Peyer's patch (tissue), 4 donors: ENCODE measurements around the gene PELI2. TPM values are rescaled to one million over a fixed set of nuclear protein-coding genes. Genes with fewer than 3 reads are reported as not detected.

Source experiments
- DNase-seq, 3 donors: peaks; one replicate each; pipeline ENCODE4 v3.0.0-alpha.2; 2017 to 2019
- H3K27ac ChIP-seq, 4 donors: fragments of 200-600 bp; sonication (generic); one replicate each; pipeline ENCODE4 v1.5.1; 2016 to 2019
- H3K27me3 ChIP-seq, 2 donors: fragments of 200-600 bp; sonication (generic); one replicate each; pipeline ENCODE4 v1.5.1; 2019
- H3K36me3 ChIP-seq, 3 donors: fragments of 200-600 bp; sonication (generic); one replicate each; pipeline ENCODE4 v1.5.1; 2016 to 2019
- H3K4me1 ChIP-seq, 4 donors: fragments of 200-600 bp; sonication (generic); one replicate each; pipeline ENCODE4 v1.5.1; 2016 to 2019
- H3K4me3 ChIP-seq, 4 donors: fragments of 200-600 bp; sonication (generic); 1 replicate in 3 of 4; 2 replicates in 1 of 4; pipeline ENCODE4 v1.5.1; 2016 to 2019; ENCODE audit warnings: mild to moderate bottlenecking in 1 of 4
- H3K9me3 ChIP-seq, 4 donors: fragments of 200-600 bp; sonication (generic); one replicate each; pipeline ENCODE4 v1.5.1; 2016 to 2019; ENCODE audit warnings: mild to moderate bottlenecking in 1 of 4
- CTCF ChIP-seq, 6 experiments: fragments of 450-650 bp in 4 of 6; fragments of 200-600 bp in 2 of 6; sonication (generic) in 1 of 6; IDR thresholded peaks; one replicate each; pipeline ENCODE4 v1.5.1; 2017 to 2019; ENCODE audit warnings: antibody characterized with exemption in 6 of 6, mild to moderate bottlenecking in 3 of 6, moderate library complexity in 1 of 6
- POLR2A ChIP-seq, 2 donors: fragments of 450-650 bp; IDR thresholded peaks; one replicate each; pipeline ENCODE4 v1.5.1; 2017; ENCODE audit warnings: antibody characterized with exemption in 2 of 2, mild to moderate bottlenecking in 2 of 2, moderate library complexity in 2 of 2
- total RNA-seq, 4 donors: library from RNA; depleted of rRNA; stranded (reverse); fragments of >200 nt; gene quantifications; one replicate each; pipeline ENCODE4 v1.1.0, GENCODE V29; 2016

Gene PELI2
- total RNA-seq, 4 donors from 2014 or later: 15.2 to 28.9 (median 18.6) TPM

GRCh38 chr14:56221382-56222128 is 103.3 kb downstream of the PELI2 start:
- Histone ChIP-seq H3K27me3 (no peaks in the 10 kb centered on the region), H3K4me1 (peaks cover 0 to 21% (median 0%) of the 10 kb centered on the region in 4 donors), H3K27ac (no peak overlapping the region), H3K9me3 (no peaks in the 10 kb centered on the region), H3K36me3 (no peaks in the 10 kb centered on the region), H3K4me3 (no peak overlapping the region)
- DNase-seq: no peak
- TF ChIP-seq POLR2A (IDR thresholded peaks at IDR 0.05): no peak
- no peak for TF ChIP-seq CTCF (IDR thresholded peaks at IDR 0.05)

GRCh38 chr14:56224229-56224628 is 106.0 kb downstream of the PELI2 start:
- H3K36me3 ChIP-seq: no peaks in the 10 kb centered on the region
- DNase-seq: no peak
- H3K4me1 ChIP-seq: peaks cover 0 to 13% (median 0%) of the 10 kb centered on the region in 4 donors
- no peak overlapping the region for H3K27ac ChIP-seq
- no peaks in the 10 kb centered on the region for H3K9me3 ChIP-seq
- H3K27me3 ChIP-seq: no peaks in the 10 kb centered on the region
- TF ChIP-seq POLR2A (IDR thresholded peaks at IDR 0.05) (no peak), CTCF (IDR thresholded peaks at IDR 0.05) (no peak)
- no peak overlapping the region for H3K4me3 ChIP-seq

DNA sequence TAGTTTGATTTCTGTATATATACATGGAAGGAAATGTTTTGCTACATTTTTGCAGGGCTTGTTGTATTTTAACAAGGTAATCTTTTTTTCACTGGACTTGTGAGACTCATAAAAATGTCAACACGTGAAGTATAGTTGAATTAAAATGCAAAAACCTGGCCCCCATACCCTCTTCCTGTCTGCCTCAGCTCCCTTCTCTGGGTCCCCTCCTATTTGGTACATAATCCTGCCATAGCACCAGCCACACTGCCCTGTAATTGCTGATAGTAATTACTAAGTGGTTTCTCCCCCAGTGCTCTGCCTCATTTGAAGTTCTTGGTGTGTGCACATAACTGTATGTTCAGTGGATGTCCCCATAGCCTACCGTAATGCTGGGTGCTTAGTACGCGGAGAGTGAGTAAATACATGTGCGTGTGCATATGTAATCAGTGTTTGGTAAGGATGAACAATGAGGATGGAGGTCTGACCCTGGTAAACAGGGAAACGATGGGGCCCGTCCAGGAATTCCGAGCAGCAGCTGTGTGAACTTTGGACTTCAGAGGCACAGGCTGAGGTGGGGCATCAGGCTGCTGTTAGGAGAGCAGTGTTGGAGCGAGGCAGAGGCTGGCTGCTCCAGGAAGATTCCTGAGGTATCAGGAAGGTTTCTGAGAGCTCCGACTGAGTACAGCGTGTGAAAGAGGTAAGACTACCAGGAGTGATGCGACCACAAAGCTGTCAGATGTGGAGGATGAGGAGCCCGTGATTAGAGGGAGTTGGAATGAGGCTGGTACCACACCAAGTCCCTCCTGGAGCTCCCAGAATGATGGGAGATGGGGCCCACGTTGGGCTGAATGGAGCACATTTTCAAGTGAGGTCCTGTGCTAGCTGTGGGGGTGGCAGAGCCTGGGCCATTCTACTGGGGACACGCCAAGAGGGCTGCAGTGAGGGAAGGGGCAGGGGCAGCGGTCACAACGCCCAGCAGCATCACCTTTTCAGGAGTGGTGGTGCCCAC is 106.8 kb downstream of the PELI2 start:
- Histone ChIP-seq H3K9me3 (no peaks in the 10 kb centered on the region), H3K36me3 (no peaks in the 10 kb centered on the region), H3K4me1 (peaks cover 0 to 13% (median 0%) of the 10 kb centered on the region in 4 donors), H3K27ac (no peak overlapping the region), H3K4me3 (no peak overlapping the region), H3K27me3 (no peaks in the 10 kb centered on the region)
- peak in 2 of 3 donors; percentile 73 to 75 for DNase-seq
- TF ChIP-seq POLR2A (IDR thresholded peaks at IDR 0.05) (no peak), CTCF (IDR thresholded peaks at IDR 0.05) (no peak)

GRCh38 chr14:56235388-56235787 is 117.2 kb downstream of the PELI2 start:
- no peak for DNase-seq
- no peaks in the 10 kb centered on the region for H3K4me1 ChIP-seq
- H3K27ac ChIP-seq: no peak overlapping the region
- no peak overlapping the region for H3K4me3 ChIP-seq
- H3K27me3 ChIP-seq: no peaks in the 10 kb centered on the region
- TF ChIP-seq CTCF (IDR thresholded peaks at IDR 0.05) (no peak), POLR2A (IDR thresholded peaks at IDR 0.05) (no peak)
- H3K9me3 ChIP-seq: no peaks in the 10 kb centered on the region
- no peaks in the 10 kb centered on the region for H3K36me3 ChIP-seq

DNA sequence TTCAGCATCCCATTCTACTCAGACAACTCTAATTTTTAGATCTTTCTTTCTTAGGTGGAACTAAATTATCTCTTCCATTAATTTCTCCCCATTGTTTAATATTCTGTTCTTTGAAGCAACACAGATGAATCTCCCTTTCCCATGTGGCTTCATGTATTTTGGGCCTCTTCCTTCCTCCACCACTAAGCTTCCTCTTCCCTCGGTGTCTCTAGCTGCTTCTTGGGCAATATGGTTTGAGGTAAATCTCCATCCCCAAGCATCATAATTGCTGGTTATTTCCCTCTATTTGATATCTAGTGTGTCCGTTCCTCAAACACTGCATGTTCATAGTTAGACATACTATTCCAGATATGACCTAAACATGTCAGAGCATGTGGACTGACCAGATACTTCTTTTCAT is 119.2 kb downstream of the PELI2 start:
- H3K4me1 ChIP-seq: no peaks in the 10 kb centered on the region
- no peaks in the 10 kb centered on the region for H3K36me3 ChIP-seq
- no peaks in the 10 kb centered on the region for H3K9me3 ChIP-seq
- TF ChIP-seq POLR2A (IDR thresholded peaks at IDR 0.05): no peak
- no peak for TF ChIP-seq CTCF (IDR thresholded peaks at IDR 0.05)
- H3K27ac ChIP-seq: no peak overlapping the region
- no peaks in the 10 kb centered on the region for H3K27me3 ChIP-seq
- DNase-seq: no peak
- H3K4me3 ChIP-seq: no peak overlapping the region
